Vagina (tissue), 2 donors: ENCODE results near the gene ADAMTS2.

ENCODE experiments used
- CTCF ChIP-seq, 3 experiments: fragments of 450-650 bp in 2 of 3; fragments of 200-600 bp in 1 of 3; sonication (generic) in 1 of 3; IDR thresholded peaks; one replicate each; pipeline ENCODE4 v1.5.1; 2017 to 2019; ENCODE audit warnings: antibody characterized with exemption in 3 of 3, mild to moderate bottlenecking in 2 of 3, moderate library complexity in 2 of 3
- POLR2A ChIP-seq, 2 donors: fragments of 450-650 bp; IDR thresholded peaks; one replicate each; pipeline ENCODE4 v1.6.1; 2017; ENCODE audit warnings: antibody characterized with exemption in 2 of 2, mild to moderate bottlenecking in 2 of 2, moderate library complexity in 2 of 2
- POLR2AphosphoS5 ChIP-seq, 2 donors: sonication (generic); formaldehyde crosslinking; IDR thresholded peaks; one replicate each; pipeline ENCODE4 v1.9.0; 2017; ENCODE audit warnings: antibody characterized with exemption in 2 of 2, mild to moderate bottlenecking in 2 of 2, low read depth in 1 of 2; ENCODE audit not compliant: insufficient read depth in 1 of 2

DNA sequence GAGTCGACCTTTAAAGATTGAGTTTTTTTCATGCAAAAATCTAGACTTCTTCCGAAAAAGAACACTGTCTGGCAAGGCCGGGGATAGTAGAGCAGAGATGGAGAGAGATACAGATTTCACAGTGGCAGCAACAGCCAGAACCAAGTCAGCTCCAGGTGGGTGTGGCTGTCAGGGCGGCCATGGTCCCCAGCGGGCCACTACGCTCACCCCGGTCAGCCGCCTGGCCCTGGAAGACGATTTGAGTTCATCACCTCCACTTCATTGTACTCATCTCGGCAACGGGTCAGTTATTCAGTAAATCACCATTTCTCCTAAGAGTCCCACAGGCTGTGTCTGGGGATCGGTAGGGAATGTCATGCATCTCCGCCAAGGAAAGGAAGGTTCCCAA, 232.1 kb downstream of the ADAMTS2 start:
- TF ChIP-seq CTCF (IDR thresholded peaks at IDR 0.05), result no peak
- no peak for TF ChIP-seq POLR2AphosphoS5 (IDR thresholded peaks at IDR 0.05; ENCODE audit: insufficient read depth in 1 of 2, low read depth in 1 of 2)
- no peak for TF ChIP-seq POLR2A (IDR thresholded peaks at IDR 0.05)
